HepG2 (cell line): ENCODE measurements around the gene PAK1. TPM values are rescaled to one million over a fixed set of nuclear protein-coding genes. Genes with fewer than 3 reads are reported as not detected.

Source experiments
- ATAC-seq: fragments of 200-7000 bp; cut with Tn5 transposase; 3 replicates; pipeline ENCODE4 v1.9.1; 2020; ENCODE audit warnings: mild to moderate bottlenecking, moderate library complexity
- BruUV-seq: library from RNA; stranded (reverse); fragments of 400-500 nt; replicated peaks from 2 replicates; lab custom pipeline; 2021; lab: Mats Ljungman, UMichigan
- CTCF ChIA-PET: fragments of 300-600 bp; formaldehyde crosslinking; extraction: SDS; loops from one replicate; lab custom pipeline; 2021; ENCODE audit warnings: low total read pairs, inconsistent platforms, low intra/inter-chr PET ratio; lab: Yijun Ruan, JAX
- POLR2A ChIA-PET: fragments of 350-600 bp; sonication (Branson Sonifier 250); formaldehyde crosslinking; loops from one replicate; lab custom pipeline; 2020; ENCODE audit warnings: antibody characterized with exemption, inconsistent platforms; lab: Yijun Ruan, JAX
- DNase-seq: peaks from one replicate; pipeline ENCODE4 v3.0.0-alpha.2; 2015; ENCODE audit warnings: low spot score
- FAIRE-seq: peaks from 3 replicates; lab custom pipeline; 2011; peaks lifted over from hg19 to GRCh38; lab: Jason Lieb, UNC
- H2AFZ ChIP-seq: one replicate; pipeline ENCODE4 v1.6.1; 2011; ENCODE audit warnings: low read length, inconsistent platforms
- H3K27ac ChIP-seq: fragments of 300-600 bp; 3 replicates; pipeline ENCODE4 v1.8.0; 2011; ENCODE audit warnings: mixed run types, mild to moderate bottlenecking, mixed read lengths, low read length, inconsistent platforms; ENCODE audit not compliant: insufficient read depth; ENCODE audit errors: extremely low read length
- H3K27me3 ChIP-seq, 2 experiments: fragments of 200-600 bp in 1 of 2; 2 replicates in 1 of 2; 3 replicates in 1 of 2; pipeline versions ENCODE4 v1.6.0 to v1.8.0; 2011; ENCODE audit warnings: low read length in 2 of 2, mild to moderate bottlenecking in 2 of 2, moderate library complexity in 2 of 2, inconsistent platforms in 1 of 2; ENCODE audit not compliant: insufficient read depth in 2 of 2, control insufficient read depth in 1 of 2
- H3K36me3 ChIP-seq, 2 experiments: fragments of 200-600 bp in 1 of 2; replicated peaks in 1 of 2; 2 replicates in 1 of 2; 3 replicates in 1 of 2; pipeline versions ENCODE4 v1.5.1 to v1.8.0; 2011; ENCODE audit warnings: low read length in 2 of 2, inconsistent platforms in 1 of 2; ENCODE audit not compliant: insufficient read depth in 2 of 2, control insufficient read depth in 1 of 2
- H3K4me1 ChIP-seq: 2 replicates; pipeline ENCODE4 v1.5.1; 2012; ENCODE audit warnings: low read length, inconsistent platforms; ENCODE audit not compliant: insufficient read depth
- H3K4me2 ChIP-seq: 2 replicates; pipeline ENCODE4 v1.6.0; 2011; ENCODE audit warnings: low read depth, low read length, inconsistent platforms
- H3K4me3 ChIP-seq, 3 experiments: fragments of 200-600 bp in 1 of 3; sonication (generic), shearing (Covaris generic) in 1 of 3; replicated peaks in 1 of 3; 2 replicates each; pipeline ENCODE4 v1.5.1; 2011 to 2016; ENCODE audit warnings: low read length in 3 of 3, inconsistent platforms in 2 of 3, low read depth in 2 of 3, mild to moderate bottlenecking in 2 of 3, control low read depth in 1 of 3, mixed read lengths in 1 of 3; ENCODE audit not compliant: insufficient read depth in 1 of 3
- H3K79me2 ChIP-seq: one replicate; pipeline ENCODE4 v1.6.1; 2011; ENCODE audit warnings: low read length, inconsistent platforms; ENCODE audit not compliant: insufficient read depth
- H3K9ac ChIP-seq: 2 replicates; pipeline ENCODE4 v1.6.0; 2011; ENCODE audit warnings: mild to moderate bottlenecking, low read depth, low read length, inconsistent platforms; ENCODE audit not compliant: insufficient read depth
- H3K9me3 ChIP-seq: 2 replicates; pipeline ENCODE4 v1.5.1; 2012; ENCODE audit warnings: mild to moderate bottlenecking, low read length
- H4K20me1 ChIP-seq: 2 replicates; pipeline ENCODE4 v1.6.0; 2011; ENCODE audit warnings: inconsistent platforms, mild to moderate bottlenecking, low read length, moderate library complexity; ENCODE audit not compliant: insufficient read depth
- AGO2 ChIP-seq: fragments of 200-400 bp; formaldehyde crosslinking; optimal IDR thresholded peaks from 2 replicates; pipeline ENCODE3; 2017; ENCODE audit warnings: mild to moderate bottlenecking, low read depth, low read length, moderate library complexity
- ESRRA ChIP-seq: sonication (generic); formaldehyde crosslinking; IDR thresholded peaks from 2 replicates; pipeline ENCODE4 v1.5.1; 2020; ENCODE audit warnings: mild to moderate bottlenecking, low read depth, missing genetic modification reagents
- FOSL1 ChIP-seq: sonication (generic); formaldehyde crosslinking; IDR thresholded peaks from 2 replicates; pipeline ENCODE4 v1.9.0; 2021; ENCODE audit warnings: missing genetic modification reagents, borderline replicate concordance
- FOXC1 ChIP-seq: sonication (generic); formaldehyde crosslinking; IDR thresholded peaks from 2 replicates; pipeline ENCODE4 v1.8.0; 2022; ENCODE audit warnings: mild to moderate bottlenecking, missing genetic modification reagents, borderline replicate concordance
- ISX ChIP-seq: sonication (generic); formaldehyde crosslinking; conservative IDR thresholded peaks from 2 replicates; pipeline ENCODE4 v1.5.0; 2020; ENCODE audit warnings: missing genetic modification reagents
- KAT7 ChIP-seq: IDR thresholded peaks from 2 replicates; pipeline ENCODE4 v1.6.1; 2018; ENCODE audit warnings: borderline replicate concordance, missing compliant biosample characterization
- MEF2D ChIP-seq: sonication (generic); formaldehyde crosslinking; IDR thresholded peaks from 2 replicates; pipeline ENCODE4 v1.5.1; 2020; ENCODE audit warnings: mild to moderate bottlenecking, missing genetic modification reagents
- MTF2 ChIP-seq: sonication (generic); formaldehyde crosslinking; IDR thresholded peaks from 2 replicates; pipeline ENCODE4 v1.5.0; 2020; ENCODE audit warnings: missing genetic modification reagents, borderline replicate concordance
- POLR2G ChIP-seq: fragments of 200-400 bp; formaldehyde crosslinking; IDR thresholded peaks from 2 replicates; pipeline ENCODE4 v1.6.1; 2018; ENCODE audit warnings: mild to moderate bottlenecking, low read depth, low read length, moderate library complexity
- REPIN1 ChIP-seq: sonication (generic); formaldehyde crosslinking; IDR thresholded peaks from 2 replicates; pipeline ENCODE4 v1.8.0; 2022; ENCODE audit warnings: missing genetic modification reagents, low read depth, mild to moderate bottlenecking, borderline replicate concordance
- TEAD3 ChIP-seq: optimal IDR thresholded peaks from 2 replicates; pipeline ENCODE3; 2016; ENCODE audit warnings: borderline replicate concordance
- ZNF235 ChIP-seq: sonication (generic); formaldehyde crosslinking; IDR thresholded peaks from 2 replicates; pipeline ENCODE4 v1.8.1; 2023; ENCODE audit warnings: mild to moderate bottlenecking, missing genetic modification reagents, borderline replicate concordance
- WGBS: methylation state at CpG from one replicate; pipeline ENCODE4 v1.1.6; 2017; ENCODE audit warnings: low lambda C conversion rate; 5-methylcytosine and 5-hydroxymethylcytosine counted together
- in situ Hi-C: cut with HindIII; loops from 2 replicates; pipeline ENCODE4 v1.10.0; 2017; ENCODE audit warnings: low pct_unique_long_range_greater_than_20kb; ENCODE audit not compliant: extremely low pct_ligation_motif_present
- intact Hi-C: fragments of 100-400 bp; cut with micrococcal nuclease; formaldehyde crosslinking; loops from one replicate; pipeline ENCODE4 v1.10.0; 2022; ENCODE audit not compliant: unreplicated experiment
- polyA plus RNA-seq, 8 experiments: library from polyadenylated mRNA; depleted of rRNA in 3 of 8; stranded (reverse) in 7 of 8; unstranded in 1 of 8; fragments of >200 nt; fragmentation: Illumina TruSeq in 4 of 8; extraction: Trizol in 4 of 8; gene quantifications; 2 replicates each; pipeline versions ENCODE4 v1.2.1 to v1.2.3, GENCODE V29; 2011 to 2016; ENCODE audit warnings: low read depth in 4 of 8, missing spikeins in 1 of 8, mixed read lengths in 1 of 8; ENCODE audit not compliant: insufficient read depth in 1 of 8
- total RNA-seq, 5 experiments: library from RNA; depleted of rRNA; stranded (reverse); fragments of >200 nt; fragmentation: Illumina TruSeq; extraction: Trizol; gene quantifications; 2 replicates each; pipeline ENCODE4 v1.2.3, GENCODE V29; 2016; ENCODE audit warnings: low read depth in 1 of 5
- TF ChIP-seq, protein P1 (sequence below): sonication (generic); formaldehyde crosslinking; IDR thresholded peaks from 2 replicates; pipeline ENCODE4 v1.5.0; 2020; ENCODE audit warnings: mild to moderate bottlenecking, low read depth, missing genetic modification reagents, borderline replicate concordance
- TF ChIP-seq, protein P2 (sequence below): sonication (generic); formaldehyde crosslinking; IDR thresholded peaks from 2 replicates; pipeline ENCODE4 v1.5.1; 2020; ENCODE audit warnings: mild to moderate bottlenecking, moderate library complexity, missing genetic modification reagents
- TF ChIP-seq, protein P3 (sequence below): sonication (generic); formaldehyde crosslinking; IDR thresholded peaks from 2 replicates; pipeline ENCODE4 v1.5.1; 2020; ENCODE audit warnings: mild to moderate bottlenecking, missing genetic modification reagents, moderate library complexity

PAK1 gene
- total and polyA plus RNA-seq, 2 of the 13 experiments (the other 11 are each of a cell fraction or from before 2014, with no cell fraction given), result 1.5 to 4.3 TPM

DNA sequence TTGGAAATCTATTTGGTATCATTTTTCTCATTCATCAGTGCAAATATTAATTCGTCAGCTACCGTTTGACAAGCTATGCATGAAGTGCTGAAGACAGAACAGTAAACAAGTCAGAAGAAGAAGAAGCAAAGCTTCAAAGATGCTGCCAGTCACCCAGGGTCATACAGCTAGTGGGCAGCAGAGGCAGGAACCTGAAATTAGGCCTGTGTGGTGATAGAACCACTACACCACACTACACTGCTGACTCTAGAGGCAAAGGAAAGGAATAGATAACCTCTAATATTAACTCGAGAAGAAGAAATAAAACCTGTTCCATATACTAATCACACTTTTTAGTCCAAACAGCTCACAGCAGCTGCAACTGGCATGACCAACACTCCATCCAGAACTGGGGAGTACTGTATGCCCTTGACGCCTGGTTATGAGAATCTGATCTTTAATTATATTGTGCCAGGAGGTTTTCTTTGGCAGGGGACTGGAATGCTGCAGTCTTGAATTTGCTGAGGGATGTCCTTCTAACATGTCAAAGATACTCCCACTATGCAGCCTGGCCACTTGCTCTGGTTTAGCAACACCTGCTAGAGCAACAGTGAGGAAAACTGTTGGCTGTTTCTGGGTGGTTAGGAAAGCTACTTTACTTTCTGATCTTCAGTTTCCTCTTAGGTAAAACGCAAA is 73.0 kb downstream of the PAK1 start:
- CTCF ChIA-PET, result no interaction called here
- Histone ChIP-seq H3K27ac (no peak overlapping the region), H4K20me1 (no peaks in the 10 kb centered on the region), H3K4me1 (peaks cover 11% of the 10 kb centered on the region), H3K9me3 (no peaks in the 10 kb centered on the region), H3K36me3 (no peaks in the 10 kb centered on the region), H3K79me2 (no peaks in the 10 kb centered on the region), H3K4me3 (no peak overlapping the region), H3K9ac (no peak overlapping the region), H3K4me2 (no peak overlapping the region), H3K27me3 (no peaks in the 10 kb centered on the region), H2AFZ (no peak overlapping the region)
- no peak for TF ChIP-seq FOSL1 (CRISPR knock-in tag)
- TF ChIP-seq, protein P1, sequence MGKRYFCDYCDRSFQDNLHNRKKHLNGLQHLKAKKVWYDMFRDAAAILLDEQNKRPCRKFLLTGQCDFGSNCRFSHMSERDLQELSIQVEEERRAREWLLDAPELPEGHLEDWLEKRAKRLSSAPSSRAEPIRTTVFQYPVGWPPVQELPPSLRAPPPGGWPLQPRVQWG, result no peak
- no peak for TF ChIP-seq ISX (CRISPR knock-in tag)
- no peak for TF ChIP-seq TEAD3 (CRISPR knock-in tag)
- WGBS, result 42% methylated on average over 5 of the region's 5 CpGs
- POLR2A ChIA-PET, result no interaction called here
- intact Hi-C loops, result no loop called here
- ATAC-seq, result no peak
- no peak for DNase-seq
- in situ Hi-C loops, result no loop called here
- BruUV-seq, result no TSS peak
- no peak for FAIRE-seq

DNA sequence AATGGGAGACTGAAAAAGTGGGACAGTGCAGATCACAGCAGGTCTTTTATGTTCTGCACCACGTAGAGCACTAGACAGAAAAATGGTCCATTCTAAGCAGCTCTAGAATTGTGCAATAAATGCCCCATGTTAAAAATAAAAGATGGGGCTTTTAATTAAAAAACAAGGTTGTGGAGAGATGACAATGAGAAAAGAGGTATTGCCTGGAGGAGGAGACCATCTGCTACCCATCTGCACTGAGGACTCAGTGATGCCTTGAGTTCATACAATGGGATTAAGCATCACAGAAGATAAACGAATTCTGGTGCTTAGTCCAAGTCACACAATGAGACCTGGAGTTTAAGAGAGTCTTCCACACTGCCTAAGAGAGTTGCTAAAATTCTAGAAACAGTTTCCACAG is 73.6 kb downstream of the PAK1 start:
- Histone ChIP-seq H3K9ac (no peak overlapping the region), H4K20me1 (no peaks in the 10 kb centered on the region), H3K79me2 (no peaks in the 10 kb centered on the region), H3K36me3 (no peaks in the 10 kb centered on the region), H3K4me1 (peaks cover 17% of the 10 kb centered on the region), H3K27ac (no peak overlapping the region), H2AFZ (no peak overlapping the region), H3K9me3 (no peaks in the 10 kb centered on the region), H3K27me3 (no peaks in the 10 kb centered on the region), H3K4me2 (no peak overlapping the region), H3K4me3 (no peak overlapping the region)
- ATAC-seq (no peak), FAIRE-seq (no peak), DNase-seq (no peak)
- BruUV-seq, result no TSS peak
- POLR2A ChIA-PET, result no interaction called here
- intact Hi-C loops (no loop called here), in situ Hi-C loops (no loop called here)
- WGBS, result 22% methylated on average over 2 of the region's 2 CpGs
- CTCF ChIA-PET, result no interaction called here
- TF ChIP-seq MTF2 (no peak), MEF2D (CRISPR knock-in tag) (no peak), ESRRA (CRISPR knock-in tag) (no peak), KAT7 (CRISPR knock-in tag) (no peak), AGO2 (no peak), REPIN1 (CRISPR knock-in tag) (no peak), FOXC1 (CRISPR knock-in tag) (no peak), ZNF235 (CRISPR knock-in tag) (no peak), POLR2G (no peak)
- TF ChIP-seq, protein P2, sequence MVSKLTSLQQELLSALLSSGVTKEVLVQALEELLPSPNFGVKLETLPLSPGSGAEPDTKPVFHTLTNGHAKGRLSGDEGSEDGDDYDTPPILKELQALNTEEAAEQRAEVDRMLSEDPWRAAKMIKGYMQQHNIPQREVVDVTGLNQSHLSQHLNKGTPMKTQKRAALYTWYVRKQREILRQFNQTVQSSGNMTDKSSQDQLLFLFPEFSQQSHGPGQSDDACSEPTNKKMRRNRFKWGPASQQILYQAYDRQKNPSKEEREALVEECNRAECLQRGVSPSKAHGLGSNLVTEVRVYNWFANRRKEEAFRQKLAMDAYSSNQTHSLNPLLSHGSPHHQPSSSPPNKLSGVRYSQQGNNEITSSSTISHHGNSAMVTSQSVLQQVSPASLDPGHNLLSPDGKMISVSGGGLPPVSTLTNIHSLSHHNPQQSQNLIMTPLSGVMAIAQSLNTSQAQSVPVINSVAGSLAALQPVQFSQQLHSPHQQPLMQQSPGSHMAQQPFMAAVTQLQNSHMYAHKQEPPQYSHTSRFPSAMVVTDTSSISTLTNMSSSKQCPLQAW, result no peak
- TF ChIP-seq, protein P3, sequence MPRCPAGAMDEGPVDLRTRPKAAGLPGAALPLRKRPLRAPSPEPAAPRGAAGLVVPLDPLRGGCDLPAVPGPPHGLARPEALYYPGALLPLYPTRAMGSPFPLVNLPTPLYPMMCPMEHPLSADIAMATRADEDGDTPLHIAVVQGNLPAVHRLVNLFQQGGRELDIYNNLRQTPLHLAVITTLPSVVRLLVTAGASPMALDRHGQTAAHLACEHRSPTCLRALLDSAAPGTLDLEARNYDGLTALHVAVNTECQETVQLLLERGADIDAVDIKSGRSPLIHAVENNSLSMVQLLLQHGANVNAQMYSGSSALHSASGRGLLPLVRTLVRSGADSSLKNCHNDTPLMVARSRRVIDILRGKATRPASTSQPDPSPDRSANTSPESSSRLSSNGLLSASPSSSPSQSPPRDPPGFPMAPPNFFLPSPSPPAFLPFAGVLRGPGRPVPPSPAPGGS (CRISPR knock-in tag), result no peak
